PC-9 (cell line): ENCODE measurements around the gene SHISA7. TPM values are rescaled to one million over a fixed set of nuclear protein-coding genes. Genes with fewer than 3 reads are reported as not detected.

ENCODE experiments used
- BruUV-seq: library from RNA; stranded (reverse); fragments of 400-500 nt; replicated peaks from 2 replicates; lab custom pipeline; 2021; lab: Mats Ljungman, UMichigan
- CTCF ChIA-PET: fragments of 300-600 bp; sonication (Branson Sonifier 250); formaldehyde crosslinking; loops from one replicate; lab custom pipeline; 2022; ENCODE audit warnings: antibody characterized with exemption; lab: Charles Lee
- POLR2A ChIA-PET: fragments of 300-600 bp; sonication (Branson Sonifier 250); formaldehyde crosslinking; loops from one replicate; lab custom pipeline; 2022; ENCODE audit warnings: antibody characterized with exemption; ENCODE audit not compliant: unreplicated experiment; lab: Charles Lee
- DNase-seq, 2 experiments: peaks; one replicate each; pipeline versions ENCODE4 v3.0.0 to v3.0.0-alpha.2; 2015 to 2022; ENCODE audit warnings: mixed read lengths in 1 of 2
- H2AFZ ChIP-seq: fragments of 200-600 bp; sonication (generic); 2 replicates; pipeline ENCODE4 v1.8.1; 2017; ENCODE audit warnings: antibody characterized with exemption
- H3F3A ChIP-seq: fragments of 200-600 bp; sonication (generic); 2 replicates; pipeline ENCODE4 v1.8.1; 2017; ENCODE audit warnings: antibody characterized with exemption, mild to moderate bottlenecking, low read depth; ENCODE audit not compliant: insufficient read depth
- H3K27ac ChIP-seq: fragments of 200-600 bp; sonication (generic); 2 replicates; pipeline ENCODE4 v1.6.1; 2016; ENCODE audit warnings: mixed run types
- H3K27me3 ChIP-seq: fragments of 200-600 bp; sonication (generic); 2 replicates; pipeline ENCODE4 v1.6.1; 2016; ENCODE audit warnings: low read depth, mixed run types; ENCODE audit not compliant: insufficient read depth
- H3K36me3 ChIP-seq: fragments of 200-600 bp; sonication (generic); 2 replicates; pipeline ENCODE4 v1.6.1; 2016; ENCODE audit warnings: low read depth, mixed run types
- H3K4me1 ChIP-seq: fragments of 200-600 bp; sonication (generic); replicated peaks from 2 replicates; pipeline ENCODE4 v1.6.1; 2016; ENCODE audit warnings: mixed run types; ENCODE audit not compliant: insufficient read depth
- H3K4me2 ChIP-seq: fragments of 200-600 bp; sonication (generic); 2 replicates; pipeline ENCODE4 v1.6.1; 2017; ENCODE audit warnings: mixed run types
- H3K4me3 ChIP-seq: fragments of 200-600 bp; sonication (generic); 2 replicates; pipeline ENCODE4 v1.6.1; 2016; ENCODE audit warnings: mixed run types
- H3K79me2 ChIP-seq: fragments of 200-600 bp; sonication (generic); 2 replicates; pipeline ENCODE4 v1.6.1; 2017; ENCODE audit warnings: low read depth, mixed run types
- H3K9me2 ChIP-seq: fragments of 200-600 bp; sonication (generic); 2 replicates; pipeline ENCODE4 v1.8.1; 2017; ENCODE audit warnings: mild to moderate bottlenecking; ENCODE audit not compliant: insufficient read depth
- H3K9me3 ChIP-seq: fragments of 200-600 bp; sonication (generic); 2 replicates; pipeline ENCODE4 v1.8.1; 2016; ENCODE audit warnings: low read depth; ENCODE audit not compliant: insufficient read depth
- H4K20me1 ChIP-seq: fragments of 200-600 bp; sonication (generic); 2 replicates; pipeline ENCODE4 v1.8.1; 2017; ENCODE audit not compliant: insufficient read depth
- CTCF ChIP-seq: fragments of 200-600 bp; sonication (generic); conservative IDR thresholded peaks from 2 replicates; pipeline ENCODE4 v1.6.1; 2017; ENCODE audit warnings: mixed run types, antibody characterized with exemption, mild to moderate bottlenecking, moderate library complexity
- EZH2 ChIP-seq: fragments of 200-600 bp; sonication (generic); IDR thresholded peaks from 2 replicates; pipeline ENCODE4 v1.8.0; 2017; ENCODE audit warnings: antibody characterized with exemption, low read depth
- intact Hi-C: fragments of 100-400 bp; cut with micrococcal nuclease; formaldehyde crosslinking; loops from one replicate; pipeline ENCODE4 v1.10.0; 2022; ENCODE audit not compliant: unreplicated experiment
- total RNA-seq: library from RNA; stranded (reverse); gene quantifications from 2 replicates; pipeline ENCODE4 v1.2.3, GENCODE V29; 2021

The SHISA7 gene
- total RNA-seq, 1 experiment from 2014 or later, result not detected

DNA sequence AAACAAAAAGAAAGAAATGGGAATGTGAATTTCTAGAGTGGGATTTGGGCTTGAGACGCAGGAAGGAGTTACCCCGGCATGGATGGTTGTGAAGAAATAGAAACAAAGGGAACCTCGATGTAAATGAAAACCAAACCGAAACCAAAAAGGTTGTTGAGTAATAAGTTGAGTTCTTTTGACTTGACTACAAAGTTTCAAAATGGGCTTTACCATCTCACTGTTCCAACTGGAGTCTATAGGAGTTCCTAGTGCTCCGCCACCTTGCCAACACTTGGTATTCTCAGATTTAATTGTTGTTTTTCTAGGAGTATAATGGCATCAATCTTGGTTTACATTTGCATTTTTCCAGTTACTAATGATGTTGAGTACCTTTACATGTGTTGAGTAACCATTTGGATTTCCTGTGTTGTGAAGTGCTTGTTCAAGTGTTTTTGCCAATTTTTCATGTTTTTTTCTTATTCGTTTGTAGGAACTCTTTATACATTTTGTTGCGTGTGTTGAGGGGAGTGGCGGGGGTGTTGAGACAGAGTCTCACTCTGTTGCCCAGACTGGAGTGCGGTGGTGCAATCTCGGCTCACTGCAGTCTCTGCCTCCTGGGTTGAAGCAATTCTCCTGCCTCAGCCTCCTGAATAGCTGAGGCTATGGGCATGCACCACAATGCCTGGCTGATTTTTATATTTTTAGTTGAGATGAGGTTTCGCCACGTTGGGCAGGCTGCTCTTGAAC lies 44.7 kb downstream of the SHISA7 start:
- Histone ChIP-seq H3K4me3 (no peak overlapping the region), H2AFZ (no peak overlapping the region), H3K79me2 (peaks cover 10% of the 10 kb centered on the region; the same call in 1 of the 2 replicates), H3K9me2 (no peaks in the 10 kb centered on the region), H3K36me3 (peaks cover 16% of the 10 kb centered on the region; the same call in 1 of the 2 replicates), H3K4me1 (no peaks in the 10 kb centered on the region), H3K27me3 (no peaks in the 10 kb centered on the region), H4K20me1 (peaks cover 29% of the 10 kb centered on the region), H3K27ac (no peak overlapping the region), H3K9me3 (no peaks in the 10 kb centered on the region), H3K4me2 (no peak overlapping the region), H3F3A (peaks cover 80% of the 10 kb centered on the region)
- no TSS peak for BruUV-seq
- TF ChIP-seq CTCF (no peak), EZH2 (no peak)
- DNase-seq, result no peak
- ChIA-PET POLR2A (no interaction called here), CTCF (no interaction called here)
- intact Hi-C loops, result no loop called here

DNA sequence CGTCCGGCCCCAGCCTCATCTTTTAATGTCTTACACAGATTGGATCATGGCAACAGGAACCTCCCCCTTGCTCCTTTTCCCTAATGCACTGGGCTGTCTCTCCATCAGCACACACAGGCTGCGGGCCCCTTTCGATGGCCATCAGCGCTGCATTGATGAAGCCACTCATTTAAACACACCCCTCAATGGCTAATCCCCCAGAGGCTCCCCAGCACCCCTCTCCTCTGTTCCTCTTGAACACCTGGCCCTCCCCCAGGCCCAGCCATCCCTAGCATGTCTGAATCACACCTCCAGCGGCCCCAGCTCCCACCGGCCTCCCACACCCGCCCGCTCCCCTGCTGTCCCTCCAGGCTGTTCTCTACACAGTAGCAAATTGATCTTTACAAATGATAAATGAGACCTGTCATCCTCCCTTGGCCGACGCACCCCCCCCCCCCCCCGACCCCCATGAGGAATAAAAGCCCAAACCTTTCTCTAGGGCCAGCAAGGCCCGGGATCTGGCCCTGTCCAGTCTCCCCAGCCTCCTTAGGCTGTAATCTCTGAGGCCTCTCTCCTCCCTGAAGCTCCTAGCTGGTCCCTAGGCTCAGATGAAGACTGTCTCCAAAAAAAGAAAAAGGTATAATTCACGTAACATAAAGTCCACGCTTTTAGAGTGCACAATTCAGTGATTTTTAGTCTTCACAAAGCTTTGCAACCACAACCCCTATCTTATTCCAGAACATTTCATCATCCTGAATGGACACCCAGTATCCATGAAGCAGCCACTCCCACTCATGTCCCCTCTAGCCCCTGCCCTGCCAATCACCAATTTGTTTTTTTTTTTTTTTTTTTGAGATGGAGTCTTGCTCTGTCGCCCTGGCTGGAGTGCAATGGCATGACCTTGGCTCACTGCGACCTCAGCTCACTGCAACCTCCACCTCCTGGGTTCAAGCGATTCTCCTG lies 50.0 kb downstream of the SHISA7 start:
- H3F3A ChIP-seq, result peaks cover 80% of the 10 kb centered on the region
- H3K4me1 ChIP-seq, result peaks cover 9% of the 10 kb centered on the region
- no TSS peak for BruUV-seq
- ChIA-PET POLR2A (interaction anchor here (0.7 kb wide), 1 partner anchor 114 kb away, joined by 9 read pairs; no protein-coding TSS in a partner anchor), CTCF (no interaction called here)
- no peaks in the 10 kb centered on the region for H3K9me3 ChIP-seq
- peaks cover 21% of the 10 kb centered on the region for H3K36me3 ChIP-seq
- H3K9me2 ChIP-seq, result no peaks in the 10 kb centered on the region
- H3K4me2 ChIP-seq, result no peak overlapping the region
- no peak for DNase-seq
- no peak for TF ChIP-seq CTCF
- no peak for TF ChIP-seq EZH2
- no peak overlapping the region for H3K4me3 ChIP-seq
- intact Hi-C loops, result no loop called here
- H4K20me1 ChIP-seq, result peaks cover 42% of the 10 kb centered on the region
- H2AFZ ChIP-seq, result no peak overlapping the region
- H3K79me2 ChIP-seq, result peaks cover 22% of the 10 kb centered on the region
- no peak overlapping the region for H3K27ac ChIP-seq
- H3K27me3 ChIP-seq, result no peaks in the 10 kb centered on the region
